Measurements from ENCODE around the gene SLC2A9.

DNA sequence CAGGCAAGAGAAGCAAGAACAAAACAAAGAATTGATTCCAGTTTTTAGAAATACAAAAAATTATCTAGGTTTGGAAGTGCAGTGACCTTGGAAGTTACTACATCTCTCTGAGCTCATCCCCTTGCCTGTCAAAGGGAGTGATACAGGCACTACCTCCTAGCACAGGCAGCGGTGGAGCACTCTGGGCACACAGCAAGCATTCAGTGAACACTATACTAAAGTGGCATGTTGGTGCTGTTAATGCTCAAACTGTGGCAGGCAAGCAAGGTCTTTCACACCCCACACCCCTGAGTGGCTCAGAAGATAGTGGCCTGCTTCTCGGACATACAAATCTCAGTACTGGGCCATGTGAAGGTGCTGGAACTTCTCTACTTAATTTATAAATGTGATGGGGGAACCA, 188.7 kb downstream of the SLC2A9 start:
- TF ChIP-seq, protein P1, sequence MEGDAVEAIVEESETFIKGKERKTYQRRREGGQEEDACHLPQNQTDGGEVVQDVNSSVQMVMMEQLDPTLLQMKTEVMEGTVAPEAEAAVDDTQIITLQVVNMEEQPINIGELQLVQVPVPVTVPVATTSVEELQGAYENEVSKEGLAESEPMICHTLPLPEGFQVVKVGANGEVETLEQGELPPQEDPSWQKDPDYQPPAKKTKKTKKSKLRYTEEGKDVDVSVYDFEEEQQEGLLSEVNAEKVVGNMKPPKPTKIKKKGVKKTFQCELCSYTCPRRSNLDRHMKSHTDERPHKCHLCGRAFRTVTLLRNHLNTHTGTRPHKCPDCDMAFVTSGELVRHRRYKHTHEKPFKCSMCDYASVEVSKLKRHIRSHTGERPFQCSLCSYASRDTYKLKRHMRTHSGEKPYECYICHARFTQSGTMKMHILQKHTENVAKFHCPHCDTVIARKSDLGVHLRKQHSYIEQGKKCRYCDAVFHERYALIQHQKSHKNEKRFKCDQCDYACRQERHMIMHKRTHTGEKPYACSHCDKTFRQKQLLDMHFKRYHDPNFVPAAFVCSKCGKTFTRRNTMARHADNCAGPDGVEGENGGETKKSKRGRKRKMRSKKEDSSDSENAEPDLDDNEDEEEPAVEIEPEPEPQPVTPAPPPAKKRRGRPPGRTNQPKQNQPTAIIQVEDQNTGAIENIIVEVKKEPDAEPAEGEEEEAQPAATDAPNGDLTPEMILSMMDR (IDR thresholded peaks at IDR 0.05): no peak
- TF ChIP-seq POLR2A (IDR thresholded peaks at IDR 0.05; ENCODE audit: low read depth) (no peak), EP300 (IDR thresholded peaks at IDR 0.05) (no peak)
